ENCODE results near the gene PEAR1. TPM values are rescaled to one million over a fixed set of nuclear protein-coding genes. Genes with fewer than 3 reads are reported as not detected.

PEAR1 gene
- total RNA-seq, 2 experiments from 2014 or later: not detected

DNA sequence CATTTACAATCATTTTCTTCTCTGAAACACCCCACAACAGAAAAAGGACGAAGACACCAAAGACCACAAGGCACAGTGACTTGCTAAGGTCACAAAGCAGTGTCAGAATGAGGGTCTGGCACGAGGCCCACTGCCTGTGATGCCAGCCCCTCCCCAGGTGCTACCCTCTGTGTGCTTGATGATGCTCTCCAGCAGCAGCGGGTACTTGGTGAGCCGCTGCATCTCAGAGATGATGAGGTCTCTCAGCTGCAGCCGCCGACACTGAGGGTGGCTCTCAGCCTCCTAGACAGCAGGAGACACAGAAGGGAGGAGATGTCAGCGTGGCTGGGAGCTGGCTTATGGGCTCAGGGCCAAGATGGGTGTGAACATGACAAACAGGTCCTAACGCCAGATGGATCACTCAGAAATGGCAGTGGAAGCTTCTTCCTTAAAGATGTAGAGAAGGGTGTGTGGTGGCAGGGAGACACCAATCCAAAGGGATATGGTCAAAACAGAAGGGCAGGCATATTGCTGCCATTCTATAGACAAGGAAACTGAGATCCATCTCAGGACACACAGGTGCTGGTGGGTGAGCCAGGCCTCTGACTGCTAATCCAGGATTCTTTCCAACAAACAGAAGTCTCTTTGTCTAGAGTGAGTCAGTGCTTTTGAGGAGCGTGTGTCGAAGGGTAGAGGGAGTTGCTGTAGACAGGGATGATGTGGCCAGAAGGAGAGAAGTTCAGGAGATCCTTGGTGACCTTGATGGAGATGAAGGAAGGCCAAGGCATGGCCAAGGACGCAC, 52.6 kb downstream of the PEAR1 start:
- POLR2A ChIA-PET: no interaction called here
- intact Hi-C loops (cut with micrococcal nuclease; ENCODE audit: unreplicated experiment): no loop called here
- no peak overlapping the region for H3K27ac ChIP-seq (ENCODE audit: low read depth, low read length, poor library complexity, severe bottlenecking)
- no TSS peak for BruUV-seq (replicated peaks)
- H3K79me2 ChIP-seq (ENCODE audit: insufficient read depth, low read depth, low read length): no peaks in the 10 kb centered on the region
- DNase-seq (ENCODE audit: low spot score): no peak
- TF ChIP-seq EZH2phosphoT487 (IDR thresholded peaks at IDR 0.05; ENCODE audit: borderline replicate concordance, low read depth, low read length): no peak
- TF ChIP-seq, protein P1, sequence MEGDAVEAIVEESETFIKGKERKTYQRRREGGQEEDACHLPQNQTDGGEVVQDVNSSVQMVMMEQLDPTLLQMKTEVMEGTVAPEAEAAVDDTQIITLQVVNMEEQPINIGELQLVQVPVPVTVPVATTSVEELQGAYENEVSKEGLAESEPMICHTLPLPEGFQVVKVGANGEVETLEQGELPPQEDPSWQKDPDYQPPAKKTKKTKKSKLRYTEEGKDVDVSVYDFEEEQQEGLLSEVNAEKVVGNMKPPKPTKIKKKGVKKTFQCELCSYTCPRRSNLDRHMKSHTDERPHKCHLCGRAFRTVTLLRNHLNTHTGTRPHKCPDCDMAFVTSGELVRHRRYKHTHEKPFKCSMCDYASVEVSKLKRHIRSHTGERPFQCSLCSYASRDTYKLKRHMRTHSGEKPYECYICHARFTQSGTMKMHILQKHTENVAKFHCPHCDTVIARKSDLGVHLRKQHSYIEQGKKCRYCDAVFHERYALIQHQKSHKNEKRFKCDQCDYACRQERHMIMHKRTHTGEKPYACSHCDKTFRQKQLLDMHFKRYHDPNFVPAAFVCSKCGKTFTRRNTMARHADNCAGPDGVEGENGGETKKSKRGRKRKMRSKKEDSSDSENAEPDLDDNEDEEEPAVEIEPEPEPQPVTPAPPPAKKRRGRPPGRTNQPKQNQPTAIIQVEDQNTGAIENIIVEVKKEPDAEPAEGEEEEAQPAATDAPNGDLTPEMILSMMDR (conservative IDR thresholded peaks at IDR 0.05; ENCODE audit: low read length): no peak
- no peak overlapping the region for H3K4me3 ChIP-seq (ENCODE audit: low read depth, low read length, poor library complexity, severe bottlenecking)
- no peak overlapping the region for H2AFZ ChIP-seq (ENCODE audit: low read length)
- H3K36me3 ChIP-seq (ENCODE audit: insufficient read depth, low read length): no peaks in the 10 kb centered on the region
- H3K4me1 ChIP-seq (ENCODE audit: insufficient read depth, low read length, poor library complexity, severe bottlenecking): no peaks in the 10 kb centered on the region
- no peaks in the 10 kb centered on the region for H4K20me1 ChIP-seq (ENCODE audit: insufficient read depth, low read length)
- CTCF ChIA-PET (ENCODE audit: unreplicated experiment): no interaction called here
- no peaks in the 10 kb centered on the region for H3K9me3 ChIP-seq (ENCODE audit: low read length)
- H3K4me2 ChIP-seq (ENCODE audit: low read length): no peak overlapping the region
- H3K9me2 ChIP-seq (ENCODE audit: insufficient read depth, low read length): no peaks in the 10 kb centered on the region

DNA sequence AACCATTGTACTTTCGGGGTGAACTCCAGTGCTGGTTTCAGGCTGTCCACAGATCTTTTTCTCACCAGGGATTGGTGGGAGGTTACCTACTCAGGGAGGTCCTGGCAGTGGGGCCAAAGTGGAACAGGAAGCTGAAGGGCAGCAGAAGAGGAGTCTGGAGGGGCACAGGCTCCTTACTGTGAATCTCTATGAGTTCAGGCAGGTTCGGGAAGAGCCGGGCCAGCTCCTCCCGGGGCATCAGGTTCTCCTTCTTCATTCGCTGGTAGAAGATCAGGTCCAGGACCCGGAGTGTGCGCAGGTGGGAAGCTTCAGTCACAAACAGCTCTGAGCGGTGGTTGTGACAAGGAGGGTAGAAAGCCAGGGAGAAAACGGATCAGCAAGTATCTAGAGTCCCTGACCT, 53.6 kb downstream of the PEAR1 start:
- Histone ChIP-seq H3K36me3 (ENCODE audit: insufficient read depth, low read length) (no peaks in the 10 kb centered on the region), H3K4me3 (ENCODE audit: low read depth, low read length, poor library complexity, severe bottlenecking) (no peak overlapping the region), H4K20me1 (ENCODE audit: insufficient read depth, low read length) (no peaks in the 10 kb centered on the region), H3K27ac (ENCODE audit: low read depth, low read length, poor library complexity, severe bottlenecking) (no peak overlapping the region), H3K4me2 (ENCODE audit: low read length) (no peak overlapping the region), H3K9me3 (ENCODE audit: low read length) (no peaks in the 10 kb centered on the region), H3K4me1 (ENCODE audit: insufficient read depth, low read length, poor library complexity, severe bottlenecking) (no peaks in the 10 kb centered on the region), H3K79me2 (ENCODE audit: insufficient read depth, low read depth, low read length) (no peaks in the 10 kb centered on the region), H3K9me2 (ENCODE audit: insufficient read depth, low read length) (no peaks in the 10 kb centered on the region), H2AFZ (ENCODE audit: low read length) (no peak overlapping the region)
- no TSS peak for BruUV-seq (replicated peaks)
- CTCF ChIA-PET (ENCODE audit: unreplicated experiment): no interaction called here
- intact Hi-C loops (cut with micrococcal nuclease; ENCODE audit: unreplicated experiment): no loop called here
- POLR2A ChIA-PET: no interaction called here
- DNase-seq (ENCODE audit: low spot score): no peak
- TF ChIP-seq, protein P1 (conservative IDR thresholded peaks at IDR 0.05; ENCODE audit: low read length): no peak
- no peak for TF ChIP-seq EZH2phosphoT487 (IDR thresholded peaks at IDR 0.05; ENCODE audit: borderline replicate concordance, low read depth, low read length)

DNA sequence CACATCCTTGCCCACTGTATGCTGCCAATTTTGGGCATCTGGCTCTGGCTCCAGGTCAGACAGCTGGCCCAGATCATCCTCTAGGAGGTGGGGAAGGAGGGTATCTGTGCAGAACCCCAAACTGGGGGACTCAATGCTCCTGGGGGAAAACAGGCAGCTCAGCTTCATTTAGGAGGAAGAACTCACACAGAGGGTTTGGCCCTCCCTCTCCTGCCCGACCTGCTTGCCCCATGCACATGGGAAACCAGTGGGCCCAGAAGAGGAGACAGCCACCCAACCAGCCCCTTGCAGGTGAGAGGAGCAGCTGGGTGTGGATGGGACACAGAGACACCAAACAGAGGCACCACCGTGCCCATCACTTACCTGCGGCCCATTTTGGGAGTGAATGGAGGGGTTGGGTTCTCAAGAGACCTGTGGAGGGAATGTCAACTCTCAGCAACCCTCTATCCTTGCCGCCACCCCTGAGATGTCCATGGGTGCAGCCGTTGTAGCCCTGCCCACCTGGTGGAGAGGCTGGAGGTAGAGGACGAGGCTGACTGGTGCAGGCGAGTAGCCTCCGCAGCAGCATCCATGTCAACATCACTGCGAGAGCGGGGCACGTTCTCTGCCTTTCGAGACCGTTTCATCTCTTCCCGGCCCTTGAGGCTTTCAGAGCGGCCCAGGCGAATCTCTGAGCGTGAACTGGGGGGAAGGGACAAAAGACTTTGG, 54.5 kb downstream of the PEAR1 start:
- Histone ChIP-seq H4K20me1 (ENCODE audit: insufficient read depth, low read length) (no peaks in the 10 kb centered on the region), H3K9me3 (ENCODE audit: low read length) (no peaks in the 10 kb centered on the region), H3K27ac (ENCODE audit: low read depth, low read length, poor library complexity, severe bottlenecking) (no peak overlapping the region), H3K4me2 (ENCODE audit: low read length) (no peak overlapping the region), H3K9me2 (ENCODE audit: insufficient read depth, low read length) (no peaks in the 10 kb centered on the region), H3K4me1 (ENCODE audit: insufficient read depth, low read length, poor library complexity, severe bottlenecking) (no peaks in the 10 kb centered on the region), H2AFZ (ENCODE audit: low read length) (no peak overlapping the region), H3K79me2 (ENCODE audit: insufficient read depth, low read depth, low read length) (no peaks in the 10 kb centered on the region), H3K4me3 (ENCODE audit: low read depth, low read length, poor library complexity, severe bottlenecking) (no peak overlapping the region), H3K36me3 (ENCODE audit: insufficient read depth, low read length) (no peaks in the 10 kb centered on the region)
- no peak for TF ChIP-seq EZH2phosphoT487 (IDR thresholded peaks at IDR 0.05; ENCODE audit: borderline replicate concordance, low read depth, low read length)
- TF ChIP-seq, protein P1 (conservative IDR thresholded peaks at IDR 0.05; ENCODE audit: low read length): no peak
- no peak for DNase-seq (ENCODE audit: low spot score)
- no TSS peak for BruUV-seq (replicated peaks)
- intact Hi-C loops (cut with micrococcal nuclease; ENCODE audit: unreplicated experiment): no loop called here
- POLR2A ChIA-PET: no interaction called here
- CTCF ChIA-PET (ENCODE audit: unreplicated experiment): no interaction called here
